Testis (tissue), 3 donors: Measurements from ENCODE around the gene TPCN1. TPM values are rescaled to one million over a fixed set of nuclear protein-coding genes. Genes with fewer than 3 reads are reported as not detected.

Source experiments
- DNase-seq: peaks from one replicate; pipeline ENCODE4 v3.0.0-alpha.2; 2019
- H3K27ac ChIP-seq, 2 donors: fragments of 200-600 bp; sonication (generic); one replicate each; pipeline ENCODE4 v1.5.1; 2019
- H3K27me3 ChIP-seq: fragments of 200-600 bp; sonication (generic); one replicate; pipeline ENCODE4 v1.5.1; 2019
- H3K36me3 ChIP-seq: fragments of 200-600 bp; sonication (generic); one replicate; pipeline ENCODE4 v1.5.1; 2017; ENCODE audit warnings: low read depth; ENCODE audit errors: missing control alignments
- H3K4me1 ChIP-seq: fragments of 200-600 bp; sonication (generic); one replicate; pipeline ENCODE4 v1.5.1; 2019
- H3K4me3 ChIP-seq, 2 donors: fragments of 200-600 bp; sonication (generic); one replicate each; pipeline ENCODE4 v1.5.1; 2017 to 2019
- H3K9me3 ChIP-seq: fragments of 200-600 bp; sonication (generic); one replicate; pipeline ENCODE4 v1.5.1; 2017
- CTCF ChIP-seq, 3 experiments: fragments of 450-650 bp in 2 of 3; fragments of 200-600 bp in 1 of 3; sonication (generic) in 1 of 3; IDR thresholded peaks; one replicate each; pipeline ENCODE4 v1.5.1; 2016 to 2019; ENCODE audit warnings: antibody characterized with exemption in 3 of 3, mild to moderate bottlenecking in 2 of 3, moderate library complexity in 1 of 3
- POLR2A ChIP-seq: fragments of 450-650 bp; IDR thresholded peaks from one replicate; pipeline ENCODE4 v1.6.1; 2017; ENCODE audit warnings: antibody characterized with exemption, mild to moderate bottlenecking, moderate library complexity
- WGBS, 2 donors: methylation state at CpG; one replicate each; pipeline ENCODE4 v1.1.5; 2018; 5-methylcytosine and 5-hydroxymethylcytosine counted together
- intact Hi-C: fragments of 100-400 bp; cut with DNase I; formaldehyde crosslinking; loops from one replicate; pipeline ENCODE4 v1.15.1; 2023; ENCODE audit warnings: low total_unique reads
- polyA plus RNA-seq: library from polyadenylated mRNA; stranded (reverse); fragments of 350-450 nt; fragmentation: Illumina TruSeq; extraction: RNeasy Lipid Tissue Mini Kit (QIAGEN cat#74804); gene quantifications from one replicate; pipeline ENCODE4 v1.2.3, GENCODE V29; 2014; ENCODE audit warnings: low read depth, low replicate concordance; ENCODE audit not compliant: insufficient read depth
- total RNA-seq, 2 donors: library from RNA; depleted of rRNA; stranded (reverse); fragments of >200 nt; gene quantifications; one replicate each; pipeline ENCODE4 v1.2.3, GENCODE V29; 2016

The TPCN1 gene
- total and polyA plus RNA-seq, 3 donors from 2014 or later, result 33.4 to 73.0 (median 48.7) TPM

- DNase-seq, result no peak
- TF ChIP-seq POLR2A (no peak), CTCF (IDR thresholded peaks at IDR 0.05) (no peak)
- Histone ChIP-seq H3K4me3 (no peak overlapping the region), H3K4me1 (no peaks in the 10 kb centered on the region), H3K9me3 (no peaks in the 10 kb centered on the region), H3K36me3 (no peaks in the 10 kb centered on the region), H3K27me3 (no peaks in the 10 kb centered on the region), H3K27ac (no peak overlapping the region)
- WGBS, 2 donors, result 81 to 95% methylated on average over 7 of the region's 7 CpGs
- intact Hi-C loops, result no loop called here
Measured at GRCh38 chr12:113316155-113316554, 94.9 kb downstream of the TPCN1 start.

GRCh38 chr12:113317122-113317521 lies 95.9 kb downstream of the TPCN1 start:
- Histone ChIP-seq H3K9me3 (no peaks in the 10 kb centered on the region), H3K4me1 (no peaks in the 10 kb centered on the region), H3K27ac (no peak overlapping the region), H3K4me3 (no peak overlapping the region), H3K27me3 (no peaks in the 10 kb centered on the region), H3K36me3 (no peaks in the 10 kb centered on the region)
- intact Hi-C loops, result no loop called here
- no peak for DNase-seq
- WGBS, 2 donors, result 88 to 92% methylated on average over 6 of the region's 6 CpGs
- TF ChIP-seq POLR2A (no peak), CTCF (IDR thresholded peaks at IDR 0.05) (no peak)

- H3K27ac ChIP-seq, result no peak overlapping the region
- WGBS, 2 donors, result 87 to 95% methylated on average over 4 of the region's 4 CpGs
- no peaks in the 10 kb centered on the region for H3K9me3 ChIP-seq
- H3K4me1 ChIP-seq, result no peaks in the 10 kb centered on the region
- no peak for DNase-seq
- H3K27me3 ChIP-seq, result no peaks in the 10 kb centered on the region
- intact Hi-C loops, result no loop called here
- no peak overlapping the region for H3K4me3 ChIP-seq
- H3K36me3 ChIP-seq, result no peaks in the 10 kb centered on the region
- TF ChIP-seq CTCF (IDR thresholded peaks at IDR 0.05) (no peak), POLR2A (no peak)
Measured at GRCh38 chr12:113318046-113318656, 96.9 kb downstream of the TPCN1 start.

- Histone ChIP-seq H3K4me3 (no peak overlapping the region), H3K36me3 (no peaks in the 10 kb centered on the region), H3K9me3 (no peaks in the 10 kb centered on the region), H3K27ac (no peak overlapping the region), H3K4me1 (no peaks in the 10 kb centered on the region), H3K27me3 (no peaks in the 10 kb centered on the region)
- 87 to 91% methylated on average over 15 of the region's 15 CpGs for WGBS, 2 donors
- intact Hi-C loops, result no loop called here
- no peak for TF ChIP-seq CTCF (IDR thresholded peaks at IDR 0.05)
- no peak for TF ChIP-seq POLR2A
- DNase-seq, result no peak
Measured at GRCh38 chr12:113318900-113319628, 97.8 kb downstream of the TPCN1 start.
